OCI-LY3 (cell line): ENCODE data around the gene CDH4.

Experiments
- CTCF ChIP-seq: fragments of 200-600, 300-600 bp; sonication (generic); IDR thresholded peaks from 2 replicates; pipeline ENCODE4 v1.5.1; 2014; ENCODE audit warnings: antibody characterized with exemption, low read length, low read depth
- EZH2phosphoT487 ChIP-seq: fragments of 200-600 bp; shearing (Covaris generic); IDR thresholded peaks from 2 replicates; pipeline ENCODE4 v1.6.1; 2018; ENCODE audit warnings: antibody characterized with exemption, mixed run types, low read depth

- TF ChIP-seq CTCF (no peak), EZH2phosphoT487 (no peak)
These were observed 304.6 kb downstream of the CDH4 start for GRCh38 chr20:61556673-61557072.
